ENCODE results near the gene SPTBN2.
"Not testable (repeated sequence)": the region's sequence is repeated elsewhere in the genome, so short reads cannot be mapped to it uniquely, and the experiment has no call there.

The SPTBN2 gene

DNA sequence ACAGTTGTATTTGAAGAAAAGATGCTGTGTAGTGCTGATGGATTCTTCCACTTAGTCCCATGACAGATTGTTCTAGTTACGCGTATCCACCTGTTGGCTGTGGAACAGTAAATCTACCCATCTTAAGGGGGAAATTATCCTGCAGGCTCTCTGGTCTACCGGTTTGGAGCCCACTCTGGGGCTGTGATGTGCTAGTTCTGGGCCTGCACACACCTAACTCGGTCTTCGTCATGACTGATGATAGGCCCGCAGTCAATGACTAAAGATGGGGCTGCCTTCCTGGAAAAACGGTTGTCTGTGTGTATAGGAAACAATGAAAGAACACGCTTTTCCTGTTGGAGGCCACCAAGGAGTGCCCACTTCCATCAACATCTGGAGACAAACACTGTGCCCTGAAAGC lies 45.1 kb downstream of the SPTBN2 start:
- no peak for DNase-seq

DNA sequence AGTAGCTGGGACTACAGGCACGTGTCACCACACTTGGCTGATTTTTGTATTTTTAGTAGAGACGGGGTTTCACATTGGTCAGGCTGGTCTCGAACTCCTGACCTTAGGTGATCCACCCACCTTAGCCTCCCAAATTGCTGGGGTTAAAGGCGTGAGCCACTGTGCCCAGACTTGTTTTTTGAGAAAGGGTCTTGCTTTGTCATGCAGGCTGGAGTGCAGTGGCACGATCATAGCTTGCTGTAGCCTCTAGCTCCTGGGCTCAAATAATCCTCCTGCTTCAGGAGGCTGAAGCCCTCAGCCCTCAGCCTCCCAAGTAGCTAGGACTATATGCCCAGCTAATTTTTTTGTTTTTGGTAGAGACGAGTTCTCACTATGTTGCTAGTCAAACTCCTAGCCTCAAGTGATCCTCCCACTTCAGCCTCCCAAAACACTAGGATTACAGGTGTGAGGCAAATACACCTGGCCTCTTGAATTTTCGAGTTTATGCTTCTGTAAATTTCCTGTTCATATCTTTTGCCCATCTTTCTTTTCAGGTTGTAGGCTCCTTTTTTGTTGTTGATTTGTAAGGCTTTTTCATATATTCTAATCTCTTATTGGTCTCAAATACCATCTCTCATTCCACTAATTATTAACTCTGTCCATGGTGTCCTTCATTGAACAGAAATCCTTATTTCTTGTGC lies 47.9 kb downstream of the SPTBN2 start:
- DNase-seq = no peak

DNA sequence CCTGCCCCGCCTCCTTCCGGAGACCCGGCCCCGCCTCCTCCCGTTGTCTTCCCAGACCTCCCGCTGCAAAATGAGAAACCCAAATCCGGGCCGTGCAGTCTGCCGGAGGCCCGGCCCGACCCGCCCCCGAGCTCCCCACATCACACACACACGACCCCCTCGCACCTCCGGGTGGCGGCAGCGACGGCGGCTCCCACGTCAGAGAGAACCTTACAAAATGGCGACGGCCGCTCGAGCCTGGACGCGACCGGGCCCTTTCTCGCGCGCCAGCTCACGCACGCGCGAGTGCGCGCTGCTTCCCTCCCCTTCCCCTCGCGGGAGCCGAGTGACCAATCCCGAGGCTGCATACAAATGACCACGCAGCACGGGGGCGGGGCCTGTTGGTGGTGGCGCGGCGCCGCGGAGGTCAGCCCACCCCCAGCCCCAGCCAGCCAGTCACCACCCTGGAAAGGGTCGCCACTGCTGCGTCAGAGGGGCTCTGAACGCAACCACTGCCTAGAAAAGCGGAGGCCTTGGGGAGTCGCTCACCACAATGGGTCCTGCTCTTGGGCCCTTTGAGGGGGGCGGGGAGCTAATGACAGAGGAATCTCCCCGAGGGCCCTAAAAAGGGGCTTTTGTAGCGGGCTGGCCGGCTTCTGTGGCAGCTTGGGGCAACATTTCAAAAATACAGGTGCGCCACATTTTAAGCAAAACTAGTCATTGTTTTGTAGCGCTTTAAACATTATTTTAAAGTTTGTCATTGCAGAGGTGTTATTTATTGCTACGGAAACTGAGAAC lies 51.2 kb downstream of the SPTBN2 start, which contains the start of gene RBM4B:
TSS of gene RBM4B (minus strand) at position 289 of the 777 bp plus-strand sequence. CDS start 808 bp downstream, outside the sequence.
- DNase-seq = no peak

DNA sequence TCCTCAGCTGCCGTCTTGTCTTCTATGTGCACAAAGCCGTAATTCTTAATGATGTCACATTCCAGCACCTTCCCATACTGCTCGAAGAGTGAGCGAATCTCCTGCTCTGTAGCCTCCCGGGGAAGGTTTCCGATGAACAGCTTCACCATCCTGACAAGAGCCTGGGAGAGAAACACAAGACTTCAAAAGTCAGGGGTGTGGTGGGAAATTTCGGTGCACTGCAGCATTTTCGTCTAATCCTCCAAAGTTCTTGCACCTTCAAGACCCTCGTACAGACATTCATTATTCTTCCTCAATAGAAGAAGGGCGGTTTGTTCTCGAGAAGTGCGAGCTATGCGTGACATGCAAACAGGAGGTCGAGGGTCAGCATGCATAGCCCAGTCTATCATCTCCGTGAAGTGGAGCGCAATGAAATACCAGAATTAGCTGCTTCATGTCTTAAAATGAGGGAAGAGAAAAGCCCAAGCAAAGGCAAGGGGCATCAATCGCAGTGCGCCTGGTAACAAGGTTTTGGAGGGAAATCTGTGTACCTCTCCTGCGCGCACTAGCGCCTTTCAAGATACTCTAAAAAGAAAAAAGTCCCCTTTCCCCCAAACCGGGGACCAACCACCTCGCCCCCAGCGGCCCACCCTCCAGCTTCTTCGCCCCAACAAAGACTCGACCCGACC lies 52.0 kb downstream of the SPTBN2 start:
- DNase-seq = no peak

DNA sequence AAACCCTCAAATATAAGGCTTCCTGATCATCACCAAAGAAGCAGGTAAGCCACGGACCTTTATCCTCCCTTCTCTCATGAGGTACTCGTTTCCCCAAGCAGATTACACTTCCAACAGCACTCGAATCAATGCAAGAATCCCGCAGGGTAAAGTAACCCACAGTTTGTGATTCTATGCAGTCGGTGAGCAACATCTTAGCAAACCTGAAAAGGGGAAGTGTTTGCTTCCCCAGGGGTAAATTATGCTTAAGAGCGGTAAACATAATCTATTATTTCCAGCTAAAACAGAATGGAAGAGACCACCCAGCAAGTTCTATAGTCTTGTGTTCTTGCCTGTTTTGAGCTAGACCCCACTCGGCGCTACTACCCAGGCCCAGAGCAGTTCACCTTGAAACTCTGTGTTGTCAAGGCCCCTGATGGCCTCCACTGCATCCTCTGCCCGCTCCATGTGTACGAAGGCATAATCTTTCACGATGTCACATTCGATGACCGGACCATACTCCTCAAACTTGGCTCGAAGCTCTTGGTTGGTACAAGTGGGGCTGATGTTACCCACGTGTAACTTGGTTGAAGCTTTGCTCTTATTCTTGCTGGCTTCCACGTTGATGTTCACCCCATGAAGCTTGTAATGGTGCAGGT lies 52.6 kb downstream of the SPTBN2 start:
- DNase-seq = no peak

DNA sequence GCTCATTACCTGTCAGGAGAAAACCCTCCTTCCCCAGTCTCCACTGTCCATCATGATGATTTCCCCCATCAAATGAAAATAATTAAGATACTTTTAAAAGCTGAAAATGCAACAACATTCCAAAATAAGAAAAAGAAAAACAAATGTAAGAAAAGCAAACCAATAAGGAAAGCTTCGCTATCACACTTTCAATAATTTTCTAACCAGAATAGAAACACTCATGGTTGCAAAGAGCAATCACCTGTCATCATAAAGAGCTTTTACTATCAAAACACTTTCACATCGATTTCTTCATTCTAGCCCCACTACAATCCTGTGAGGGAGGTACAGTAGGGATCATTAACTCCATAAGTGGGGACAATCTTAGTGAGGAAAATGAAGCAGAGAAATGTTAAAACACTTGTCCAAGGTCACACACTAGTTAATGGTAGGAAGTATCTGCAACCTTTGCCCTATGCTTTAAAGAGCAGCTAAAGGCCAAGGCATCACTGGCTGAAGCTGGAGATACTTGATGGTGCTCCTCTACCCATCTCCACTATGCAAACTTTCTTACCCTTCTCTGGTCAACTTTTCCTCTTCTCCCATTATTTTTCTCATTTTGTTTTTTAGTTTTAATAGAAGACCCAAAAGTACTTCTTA lies 53.9 kb downstream of the SPTBN2 start:
- DNase-seq = no peak

DNA sequence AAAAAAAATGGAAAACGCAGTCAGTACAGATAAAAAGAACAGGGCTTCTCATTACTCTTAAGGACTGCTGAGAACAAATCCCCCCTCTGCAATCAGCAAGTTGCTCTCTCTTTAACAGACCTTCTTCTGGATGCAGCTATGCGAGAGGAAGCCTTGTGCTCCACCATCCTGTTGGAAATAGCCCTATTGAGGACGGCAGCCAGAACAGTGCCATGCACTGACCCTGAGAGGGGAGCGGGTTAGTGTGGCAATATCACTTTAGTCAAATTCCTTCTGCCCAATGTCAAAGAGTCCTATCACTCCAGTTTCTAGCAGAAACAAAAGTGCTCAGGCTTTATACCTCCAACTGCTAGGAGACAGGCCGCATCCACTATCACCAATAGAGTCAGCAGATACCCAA lies 58.2 kb downstream of the SPTBN2 start:
- DNase-seq = no peak

DNA sequence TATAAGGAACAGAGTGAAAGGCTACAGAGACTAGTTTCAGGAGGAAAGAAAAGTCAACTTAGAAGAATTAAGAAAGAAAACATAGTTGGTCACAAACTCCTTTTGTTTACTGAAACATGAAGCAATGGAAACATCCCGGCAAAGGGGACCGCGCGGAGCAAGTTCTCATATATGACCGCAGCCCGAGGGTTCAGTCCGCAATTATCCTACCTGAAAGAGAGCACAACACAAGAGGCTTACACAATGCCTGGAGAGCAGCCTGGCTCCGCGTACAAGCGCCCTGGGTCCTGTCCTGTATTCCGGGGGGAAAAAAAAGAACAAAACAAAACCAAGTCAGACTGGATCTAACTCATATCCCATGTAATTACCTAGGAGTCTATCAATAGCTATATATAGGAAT lies 63.6 kb downstream of the SPTBN2 start:
- no peak for DNase-seq

DNA sequence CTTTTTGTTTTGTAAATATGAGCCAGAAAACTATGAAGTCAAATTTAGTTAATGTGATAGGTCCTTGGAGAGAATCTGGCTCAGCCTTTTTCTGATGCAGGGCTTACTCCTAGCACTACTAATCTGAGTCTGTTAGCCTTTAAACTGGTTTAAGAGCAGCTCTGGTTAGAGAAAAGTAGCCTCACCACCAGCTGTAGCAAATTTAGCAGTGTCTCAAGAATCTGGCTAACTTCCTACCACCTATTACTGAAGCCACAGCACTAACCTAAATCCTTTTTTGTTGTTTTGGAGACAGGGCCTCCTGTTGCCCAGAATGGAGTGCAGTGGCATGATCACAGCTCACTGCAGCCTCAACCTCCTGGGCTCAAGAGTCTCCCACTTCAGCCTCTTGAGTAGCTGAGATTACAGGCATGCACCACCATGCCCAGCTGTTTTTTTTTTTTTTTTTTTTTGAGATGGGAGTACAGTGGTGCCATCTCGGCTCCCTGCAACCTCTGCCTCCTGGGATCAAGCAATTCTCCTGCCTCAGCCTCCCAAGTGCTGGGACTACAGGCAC lies 65.2 kb downstream of the SPTBN2 start:
- DNase-seq = no peak

DNA sequence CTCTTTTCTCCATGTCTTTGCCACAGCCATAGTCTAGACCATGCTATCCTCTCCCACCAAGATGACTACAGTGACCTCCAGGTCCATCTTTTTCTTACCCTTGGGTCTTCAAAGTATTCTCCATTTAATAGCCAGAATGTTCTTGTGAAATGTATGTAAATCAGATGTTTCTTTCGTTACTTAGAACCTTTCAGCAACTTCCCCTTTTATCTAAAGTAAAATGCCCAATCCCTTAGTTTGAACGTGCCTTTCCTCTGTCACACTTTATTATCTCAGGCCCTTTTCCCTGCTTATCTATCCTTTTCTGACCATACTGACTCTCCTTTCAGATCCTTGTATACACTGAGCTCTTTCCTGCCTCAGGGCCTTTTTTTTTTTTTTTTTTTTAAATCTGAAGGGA lies 69.3 kb downstream of the SPTBN2 start:
- no peak for DNase-seq

DNA sequence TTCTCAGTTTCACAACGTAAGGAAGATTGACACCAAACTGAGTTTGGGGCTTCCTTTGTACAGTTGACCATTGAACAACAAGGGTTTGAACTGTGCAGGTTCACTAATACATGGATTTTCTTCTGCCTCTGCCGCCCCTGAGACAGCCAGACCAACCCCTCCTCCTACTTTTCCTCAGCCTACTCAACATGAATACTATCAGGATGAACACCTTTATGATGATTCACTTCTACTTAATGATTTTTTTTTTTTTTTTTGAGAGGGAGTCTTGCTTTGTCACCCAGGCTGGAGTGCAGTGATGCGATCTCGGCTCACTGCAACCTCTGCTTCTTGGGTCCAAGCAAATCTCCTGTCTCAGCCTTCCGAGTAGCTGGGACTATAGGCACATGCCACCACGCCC lies 75.9 kb downstream of the SPTBN2 start:
- DNase-seq = no peak

DNA sequence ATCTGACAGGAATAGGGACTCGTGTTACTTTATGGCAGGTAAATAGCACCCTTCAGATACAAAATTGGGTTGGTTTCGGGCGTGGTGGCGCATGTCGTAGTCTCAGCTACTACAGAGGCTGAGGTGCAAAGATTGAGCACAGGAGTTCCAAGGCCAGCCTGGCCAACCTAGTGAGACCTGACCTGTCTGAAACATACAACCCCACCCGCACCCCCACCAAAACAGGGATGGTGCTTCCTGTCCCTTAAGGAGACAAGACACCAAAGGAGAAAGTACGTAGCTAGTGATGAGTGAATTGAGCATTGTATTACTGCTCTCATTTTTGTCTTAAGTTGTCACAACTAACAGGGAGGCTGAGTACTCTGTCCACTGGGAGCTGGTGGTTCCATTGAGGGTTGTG lies 76.4 kb downstream of the SPTBN2 start:
- DNase-seq = no peak

DNA sequence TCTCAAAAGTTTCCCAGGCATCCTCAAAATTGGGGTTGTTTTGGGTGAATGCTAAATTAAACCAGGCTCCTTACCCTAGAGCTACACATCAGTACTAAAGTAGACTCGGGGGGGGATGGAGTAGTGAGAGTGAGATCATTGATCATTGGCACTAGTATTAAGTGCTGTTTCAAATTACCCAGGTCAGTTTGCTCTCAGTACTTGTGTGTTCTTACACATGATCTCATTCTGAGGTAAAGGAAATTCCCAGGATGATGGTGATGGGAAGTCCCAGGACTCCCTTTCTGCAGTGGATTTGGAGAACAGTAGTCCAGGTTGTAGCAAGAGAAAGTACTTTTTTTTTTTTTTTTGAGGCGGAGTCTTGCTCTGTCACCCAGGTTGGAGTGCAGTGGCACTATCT lies 78.0 kb downstream of the SPTBN2 start:
- no peak for DNase-seq

DNA sequence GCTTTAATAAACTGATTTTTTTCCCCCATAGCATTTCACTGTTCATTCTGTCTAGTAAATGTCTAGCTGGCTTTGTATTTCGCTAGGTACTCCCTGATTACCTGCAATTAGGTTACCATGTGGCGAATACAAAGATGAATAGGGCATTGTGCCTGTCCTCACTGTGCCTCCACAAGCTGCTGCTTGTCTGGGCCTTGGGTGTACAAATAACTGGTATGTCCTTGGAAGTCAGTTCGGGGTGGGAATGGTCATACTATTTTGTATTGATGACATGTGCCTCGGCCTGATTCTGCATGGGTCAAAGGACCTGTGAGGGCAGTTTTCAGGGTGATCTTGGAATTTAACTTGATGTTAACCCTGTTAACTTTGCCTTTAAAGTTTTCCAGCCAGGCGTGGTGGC lies 79.1 kb downstream of the SPTBN2 start:
- no peak for DNase-seq

DNA sequence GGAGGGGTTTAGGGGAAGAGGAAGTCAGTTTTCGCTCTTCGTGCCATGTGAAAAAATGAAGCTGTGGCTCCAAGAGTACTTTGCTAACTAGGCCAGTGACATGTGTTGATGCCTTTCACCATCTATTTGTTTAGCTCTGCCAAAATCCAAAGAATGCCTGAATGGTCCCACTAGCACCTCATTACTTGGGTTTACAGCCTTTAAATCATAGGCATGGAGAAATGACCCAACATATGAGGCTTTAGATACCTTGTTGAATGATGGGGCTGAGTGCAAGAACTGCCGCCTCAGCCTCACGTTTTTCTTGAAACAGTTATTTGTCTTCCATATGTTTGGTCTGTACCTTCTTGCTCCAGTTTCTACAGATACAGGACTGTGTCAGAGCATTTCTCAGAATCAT lies 82.2 kb downstream of the SPTBN2 start:
- DNase-seq = no peak

DNA sequence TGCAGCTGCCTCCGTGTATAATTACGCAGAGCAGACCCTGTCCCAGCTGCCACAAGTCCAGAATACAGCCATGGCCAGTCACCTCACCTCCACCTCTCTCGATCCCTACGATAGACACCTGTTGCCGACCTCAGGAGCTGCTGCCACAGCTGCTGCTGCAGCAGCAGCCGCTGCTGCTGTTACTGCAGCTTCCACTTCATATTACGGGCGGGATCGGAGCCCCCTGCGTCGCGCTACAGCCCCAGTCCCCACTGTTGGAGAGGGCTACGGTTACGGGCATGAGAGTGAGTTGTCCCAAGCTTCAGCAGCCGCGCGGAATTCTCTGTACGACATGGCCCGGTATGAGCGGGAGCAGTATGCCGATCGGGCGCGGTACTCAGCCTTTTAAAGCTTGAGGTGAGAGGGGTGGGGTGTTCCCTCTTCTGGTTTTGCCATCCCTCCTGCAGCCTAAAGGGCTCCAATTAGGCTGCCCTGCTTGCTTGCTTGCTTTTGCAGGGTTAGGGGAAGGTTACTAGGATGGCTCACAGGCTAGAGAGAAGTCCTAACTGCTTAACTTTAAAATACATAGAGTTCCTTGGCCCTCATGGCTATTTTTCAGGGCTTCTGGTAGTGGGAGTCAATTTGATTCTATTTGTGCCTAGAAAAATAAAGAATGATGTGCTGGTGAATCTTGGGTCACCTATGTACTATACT lies 85.1 kb downstream of the SPTBN2 start:
- DNase-seq = no peak

DNA sequence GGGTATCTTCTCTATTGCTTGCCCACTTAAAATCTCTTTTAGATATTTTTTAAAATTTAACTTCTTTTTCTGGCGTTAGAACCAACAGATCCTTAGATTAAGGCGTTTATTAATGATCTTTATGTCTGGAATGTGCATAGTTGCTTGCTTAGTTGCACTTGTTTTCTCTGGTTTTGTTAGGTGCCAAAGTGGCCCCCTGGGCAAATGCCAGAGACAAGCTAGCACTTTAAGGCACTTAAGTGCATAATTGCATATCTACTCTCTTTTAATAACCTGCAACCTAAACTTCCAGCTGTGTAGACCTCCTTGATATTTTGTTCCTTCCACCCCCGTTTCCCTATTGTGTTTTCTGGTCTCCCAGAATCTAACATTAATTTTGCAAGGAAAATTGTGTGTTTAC lies 87.2 kb downstream of the SPTBN2 start:
- DNase-seq = no peak

DNA sequence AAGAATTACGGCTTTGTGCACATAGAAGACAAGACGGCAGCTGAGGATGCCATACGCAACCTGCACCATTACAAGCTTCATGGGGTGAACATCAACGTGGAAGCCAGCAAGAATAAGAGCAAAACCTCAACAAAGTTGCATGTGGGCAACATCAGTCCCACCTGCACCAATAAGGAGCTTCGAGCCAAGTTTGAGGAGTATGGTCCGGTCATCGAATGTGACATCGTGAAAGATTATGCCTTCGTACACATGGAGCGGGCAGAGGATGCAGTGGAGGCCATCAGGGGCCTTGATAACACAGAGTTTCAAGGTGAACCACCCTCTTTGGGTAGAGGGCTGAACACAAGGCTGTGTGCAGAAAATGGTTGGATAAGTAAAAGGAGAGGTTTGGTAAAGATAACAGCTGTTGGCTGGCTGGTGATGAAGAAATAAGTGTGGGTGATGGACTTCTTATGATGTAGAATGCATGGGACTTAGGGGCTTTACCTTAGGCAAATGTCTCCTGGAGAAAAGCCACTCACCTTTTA lies 89.1 kb downstream of the SPTBN2 start:
- not testable (repeated sequence) for DNase-seq

DNA sequence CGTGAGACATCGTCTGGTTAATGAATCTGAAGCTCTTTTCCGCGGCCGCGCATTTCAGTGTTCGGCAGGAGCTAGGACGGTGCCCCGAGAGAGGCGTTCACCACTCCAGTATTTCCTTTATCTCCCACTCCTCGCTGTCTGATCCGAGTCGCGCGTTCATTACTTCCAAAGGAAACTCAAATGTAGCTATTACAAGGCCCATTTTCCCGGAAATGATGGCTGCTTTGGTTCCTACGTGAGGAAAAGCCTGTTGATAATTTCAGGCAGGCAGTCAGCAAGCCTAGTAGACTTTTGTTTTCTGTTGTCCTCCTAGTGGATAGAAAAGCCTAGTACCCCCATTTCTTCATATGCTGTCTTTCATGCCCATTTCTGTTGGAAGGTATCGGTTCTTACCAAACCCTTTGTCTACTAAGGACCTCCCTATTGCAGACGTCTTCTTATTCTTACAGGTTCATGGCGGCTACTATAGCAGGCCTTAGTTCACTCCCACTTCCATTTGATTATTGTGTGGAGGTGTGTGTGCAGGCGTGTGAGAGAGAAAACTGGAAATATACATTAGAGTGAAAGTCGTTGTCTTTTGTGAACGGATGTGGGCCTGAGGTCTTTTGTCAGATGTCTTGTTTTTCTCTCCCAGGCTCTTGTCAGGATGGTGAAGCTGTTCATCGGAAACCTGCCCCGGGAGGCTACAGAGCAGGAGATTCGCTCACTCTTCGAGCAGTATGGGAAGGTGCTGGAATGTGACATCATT lies 89.8 kb downstream of the SPTBN2 start:
- DNase-seq = no peak

DNA sequence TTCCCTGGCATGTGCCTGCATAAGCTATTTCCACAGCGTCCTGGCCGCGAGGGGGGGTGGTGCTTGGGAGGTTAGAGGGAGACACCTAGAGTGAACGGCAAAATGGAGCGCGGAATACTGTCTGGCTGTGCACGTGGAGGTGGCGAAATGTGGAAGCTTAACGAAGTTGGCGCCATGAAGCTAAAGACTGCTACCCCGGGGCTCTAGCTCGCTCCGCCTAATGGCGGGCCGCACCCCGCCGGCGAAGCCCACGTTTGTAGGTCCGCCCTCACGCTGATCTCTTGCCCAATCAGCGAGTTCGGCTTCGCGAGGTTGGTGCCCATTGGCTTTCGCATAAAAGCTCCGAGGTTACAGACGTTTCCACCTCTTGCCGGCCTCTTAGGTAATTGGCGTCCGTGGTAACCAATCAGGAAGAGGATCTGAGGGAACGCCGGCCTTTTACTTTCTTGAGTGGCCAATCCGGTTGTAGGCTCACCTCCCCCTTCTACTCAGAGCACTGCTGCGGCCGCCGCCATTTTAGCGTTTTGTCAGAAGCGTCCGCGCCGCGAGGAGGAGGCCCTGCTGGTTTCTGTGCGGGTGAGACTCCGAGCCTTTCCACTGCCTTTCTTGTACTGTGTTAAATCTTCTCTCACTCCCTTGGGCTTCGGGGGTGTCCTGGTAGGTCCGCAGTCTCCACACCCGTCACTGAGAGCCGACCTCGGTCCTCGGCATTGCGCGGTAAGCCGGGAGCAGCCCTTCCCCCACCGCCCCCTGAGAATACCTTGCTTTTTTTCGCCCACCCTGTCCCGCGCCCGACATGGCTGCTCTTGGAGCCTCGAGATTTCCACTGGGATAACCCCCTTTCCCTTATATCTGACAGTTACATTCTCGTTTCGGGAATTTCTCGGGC lies 90.6 kb downstream of the SPTBN2 start, which contains the start of gene RBM4:
TSS of gene RBM4 (plus strand) at position 527 of the 889 bp plus-strand sequence. CDS start 1,009 bp downstream, outside the sequence.
- DNase-seq = peak; percentile 50

All from cortex of kidney (tissue), 1 donor.